ENCODE data around the gene CDKN2AIPNL. TPM values are rescaled to one million over a fixed set of nuclear protein-coding genes. Genes with fewer than 3 reads are reported as not detected.
"Not testable (repeated sequence)": the region's sequence is repeated elsewhere in the genome, so short reads cannot be mapped to it uniquely, and the experiment has no call there.

Gene CDKN2AIPNL
- total RNA-seq, 1 donor from 2014 or later: 32.0 TPM

DNA sequence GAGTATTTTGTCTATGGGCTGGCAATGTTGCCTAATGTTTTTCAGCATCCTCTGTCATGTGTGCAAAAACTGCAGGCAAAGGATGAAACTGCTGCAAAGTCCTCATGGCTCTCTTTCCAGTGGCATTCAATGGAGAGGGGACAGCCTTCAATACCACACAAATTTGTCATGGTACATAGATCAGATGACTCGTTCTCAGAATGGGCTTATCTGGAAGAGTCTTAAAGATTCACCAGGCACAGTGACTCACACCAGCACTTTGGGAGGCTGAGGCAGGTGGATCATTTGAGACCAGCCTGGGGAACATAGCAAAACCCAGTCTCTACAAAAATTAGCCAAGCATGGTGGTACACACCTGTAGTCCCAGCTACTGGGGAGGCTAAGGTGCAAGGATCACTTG lies 5.3 kb downstream of the CDKN2AIPNL start:
- peaks cover 21% of the 10 kb centered on the region for H3K4me1 Mint-ChIP-seq
- no peak overlapping the region for H3K4me3 Mint-ChIP-seq
- no peaks in the 10 kb centered on the region for H3K27me3 Mint-ChIP-seq
- intact Hi-C loops (cut with micrococcal nuclease): no loop called here
- peaks cover 15% of the 10 kb centered on the region for H3K36me3 Mint-ChIP-seq (ENCODE audit: low read depth)
- H3K27ac Mint-ChIP-seq: peak overlapping the region; percentile 25
- H3K9me3 Mint-ChIP-seq: no peaks in the 10 kb centered on the region
- DNase-seq: no peak

DNA sequence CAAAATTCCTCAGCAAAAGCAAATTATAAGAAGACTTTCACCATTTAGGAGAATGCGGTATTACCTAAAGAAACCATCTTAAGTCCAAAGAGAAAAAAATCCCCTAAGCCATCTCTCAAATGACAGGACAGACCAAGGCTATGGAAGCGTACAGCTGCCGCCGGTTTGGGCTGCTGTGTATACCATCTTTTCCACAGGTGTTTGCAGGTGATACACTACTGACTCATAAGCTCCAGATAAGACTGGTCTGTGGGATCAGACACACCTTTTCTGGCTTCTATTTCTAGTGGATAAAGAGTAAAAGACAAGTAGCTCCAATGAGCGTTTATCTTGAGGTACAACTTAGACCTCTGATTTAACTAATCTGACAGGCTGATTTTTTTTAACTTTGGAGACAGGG lies 7.7 kb downstream of the CDKN2AIPNL start:
- H3K27ac Mint-ChIP-seq: no peak overlapping the region
- no peaks in the 10 kb centered on the region for H3K9me3 Mint-ChIP-seq
- peaks cover 6% of the 10 kb centered on the region for H3K4me1 Mint-ChIP-seq
- intact Hi-C loops (cut with micrococcal nuclease): no loop called here
- peaks cover 18% of the 10 kb centered on the region for H3K36me3 Mint-ChIP-seq (ENCODE audit: low read depth)
- DNase-seq: no peak
- H3K4me3 Mint-ChIP-seq: no peak overlapping the region
- no peaks in the 10 kb centered on the region for H3K27me3 Mint-ChIP-seq

DNA sequence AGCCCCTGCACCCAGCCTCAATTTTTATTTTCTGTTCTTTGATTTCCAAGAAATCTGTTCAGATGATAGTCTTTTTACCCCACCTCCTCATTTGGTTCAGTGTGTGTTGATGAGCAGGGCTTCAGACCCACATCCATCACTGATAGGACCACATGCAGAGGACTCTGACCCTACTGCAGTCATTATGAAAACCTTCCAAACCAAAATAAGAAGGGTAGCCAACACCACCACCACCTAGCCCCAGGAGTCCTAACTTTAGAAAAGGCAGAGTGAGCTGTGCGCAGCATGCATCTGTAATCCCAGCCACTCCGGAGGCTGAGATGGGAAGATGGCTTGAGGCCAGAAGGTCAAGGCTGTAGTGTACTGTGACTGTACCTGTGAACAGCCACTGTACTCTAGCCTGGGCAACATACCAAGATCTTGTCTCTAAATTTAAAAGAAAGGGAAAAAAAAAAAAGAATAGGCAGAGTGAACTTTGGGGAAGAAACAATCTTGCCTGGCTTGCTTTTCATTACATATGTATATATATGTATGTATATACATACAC lies 13.0 kb downstream of the CDKN2AIPNL start:
- intact Hi-C loops (cut with micrococcal nuclease): no loop called here
- peaks cover 2% of the 10 kb centered on the region for H3K4me1 Mint-ChIP-seq
- peaks cover 41% of the 10 kb centered on the region for H3K36me3 Mint-ChIP-seq (ENCODE audit: low read depth)
- no peak overlapping the region for H3K4me3 Mint-ChIP-seq
- no peaks in the 10 kb centered on the region for H3K27me3 Mint-ChIP-seq
- no peak for DNase-seq
- no peaks in the 10 kb centered on the region for H3K9me3 Mint-ChIP-seq
- peak overlapping the region; percentile 13 for H3K27ac Mint-ChIP-seq

DNA sequence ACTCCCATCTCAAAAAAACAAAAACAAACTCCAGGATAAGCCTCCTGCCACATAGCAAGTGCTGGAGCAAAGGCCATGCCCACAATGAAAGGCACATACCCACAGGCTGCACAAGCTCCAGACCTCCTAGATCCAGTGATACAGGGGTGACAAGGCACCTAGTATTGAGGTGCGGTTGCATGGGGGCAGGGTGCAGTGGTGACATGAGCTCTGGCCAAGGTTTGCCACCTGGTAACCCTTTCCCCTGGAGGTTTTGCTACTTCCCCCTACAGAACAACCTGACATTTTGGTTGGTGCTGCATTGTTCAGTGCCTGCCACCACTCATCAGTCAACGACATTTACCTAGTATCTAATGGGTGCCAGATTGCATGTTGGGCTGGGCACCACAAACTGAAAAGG lies 14.5 kb downstream of the CDKN2AIPNL start:
- no peak overlapping the region for H3K4me3 Mint-ChIP-seq
- H3K9me3 Mint-ChIP-seq: no peaks in the 10 kb centered on the region
- H3K36me3 Mint-ChIP-seq (ENCODE audit: low read depth): peaks cover 50% of the 10 kb centered on the region
- intact Hi-C loops (cut with micrococcal nuclease): no loop called here
- no peak overlapping the region for H3K27ac Mint-ChIP-seq
- no peaks in the 10 kb centered on the region for H3K27me3 Mint-ChIP-seq
- H3K4me1 Mint-ChIP-seq: peaks cover 2% of the 10 kb centered on the region
- DNase-seq: no peak

DNA sequence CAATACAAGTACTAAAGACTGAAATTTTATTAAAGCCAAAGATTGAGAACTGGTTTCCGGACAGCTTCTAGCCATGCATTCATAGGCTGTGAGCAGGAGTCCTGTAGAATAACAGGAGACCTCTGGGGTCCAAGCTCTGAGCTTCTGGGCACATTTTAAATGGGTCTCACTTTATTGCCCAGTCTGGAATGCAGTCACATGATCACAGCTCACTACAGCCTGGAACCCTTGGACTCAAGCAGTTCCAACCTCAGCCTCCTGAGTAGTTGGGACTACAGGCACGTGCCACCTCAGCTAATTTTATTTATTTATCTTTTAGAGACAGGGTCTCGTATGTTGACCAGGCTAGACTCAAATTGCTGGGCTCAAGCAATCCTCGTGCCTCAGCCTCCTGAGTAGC lies 15.4 kb downstream of the CDKN2AIPNL start:
- Mint-ChIP-seq H3K4me3 (no peak overlapping the region), H3K36me3 (ENCODE audit: low read depth) (peaks cover 51% of the 10 kb centered on the region), H3K27ac (no peak overlapping the region), H3K27me3 (no peaks in the 10 kb centered on the region), H3K4me1 (peaks cover 2% of the 10 kb centered on the region), H3K9me3 (no peaks in the 10 kb centered on the region)
- intact Hi-C loops (cut with micrococcal nuclease): no loop called here
- DNase-seq: no peak

DNA sequence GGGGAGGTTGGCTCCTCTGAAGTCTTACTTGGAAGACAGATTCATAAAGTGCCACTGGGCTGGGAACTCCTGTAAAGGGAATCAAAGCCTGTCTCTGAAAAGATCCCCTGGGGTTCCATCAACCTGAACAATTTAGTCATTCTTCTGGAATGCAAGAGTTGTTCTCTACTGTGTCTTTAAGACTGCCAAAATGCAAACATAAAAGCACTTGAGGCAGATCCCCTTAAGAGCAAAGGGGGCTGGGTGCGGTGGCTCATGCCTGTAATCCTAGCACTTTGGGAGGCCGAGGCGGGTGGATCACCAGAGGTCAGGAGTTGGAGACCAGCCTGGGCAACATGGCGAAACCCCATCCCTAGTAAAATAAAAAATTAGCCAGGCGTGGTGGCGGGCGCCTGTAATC lies 16.7 kb downstream of the CDKN2AIPNL start:
- DNase-seq: no peak
- intact Hi-C loops (cut with micrococcal nuclease): no loop called here
- Mint-ChIP-seq H3K27me3 (no peaks in the 10 kb centered on the region), H3K36me3 (ENCODE audit: low read depth) (peaks cover 59% of the 10 kb centered on the region), H3K4me3 (no peak overlapping the region), H3K9me3 (no peaks in the 10 kb centered on the region), H3K27ac (no peak overlapping the region), H3K4me1 (peaks cover 2% of the 10 kb centered on the region)

DNA sequence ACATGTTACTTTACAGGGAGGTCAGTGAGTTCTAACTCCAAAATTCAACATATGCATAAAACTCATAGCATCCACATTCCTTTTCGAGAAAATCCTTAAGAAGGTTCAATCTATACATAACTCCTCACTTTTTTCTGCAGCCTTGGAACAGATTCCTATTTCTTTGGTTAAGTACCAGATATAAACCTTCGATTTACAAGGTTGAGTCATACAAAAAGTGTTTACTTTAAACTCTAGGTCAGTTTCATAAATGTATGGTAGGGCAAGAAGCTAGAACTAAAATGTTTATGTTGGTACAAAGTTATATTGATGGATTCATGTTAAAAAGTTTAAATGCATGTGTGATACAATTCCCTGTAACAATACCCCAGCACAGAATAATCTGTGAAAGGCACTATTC lies 19.4 kb downstream of the CDKN2AIPNL start:
- Mint-ChIP-seq H3K9me3 (no peaks in the 10 kb centered on the region), H3K4me3 (no peak overlapping the region), H3K27ac (no peak overlapping the region), H3K27me3 (no peaks in the 10 kb centered on the region), H3K36me3 (ENCODE audit: low read depth) (peaks cover 62% of the 10 kb centered on the region), H3K4me1 (peaks cover 2% of the 10 kb centered on the region)
- DNase-seq: no peak
- intact Hi-C loops (cut with micrococcal nuclease): no loop called here

DNA sequence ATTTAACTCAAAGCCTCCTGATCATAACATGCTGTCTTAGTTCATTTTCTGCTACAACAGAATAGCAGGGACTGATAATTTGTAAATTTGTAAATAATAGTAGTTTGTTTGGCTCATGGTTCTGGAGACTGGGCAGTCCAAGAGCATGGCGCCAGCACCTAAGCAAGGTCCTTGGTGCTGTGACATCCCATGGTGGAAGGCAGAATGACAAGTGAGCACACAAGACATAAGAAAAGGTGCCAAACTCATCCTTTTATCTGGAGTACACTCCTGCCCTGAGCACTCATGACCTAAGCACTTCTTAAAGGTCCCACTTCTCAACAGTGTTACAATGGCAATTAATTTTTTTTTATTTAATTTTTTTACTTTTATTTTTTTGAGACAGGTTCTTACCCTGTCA lies 24.2 kb downstream of the CDKN2AIPNL start:
- Mint-ChIP-seq H3K36me3 (ENCODE audit: low read depth) (peaks cover 60% of the 10 kb centered on the region), H3K27me3 (no peaks in the 10 kb centered on the region), H3K27ac (no peak overlapping the region)

DNA sequence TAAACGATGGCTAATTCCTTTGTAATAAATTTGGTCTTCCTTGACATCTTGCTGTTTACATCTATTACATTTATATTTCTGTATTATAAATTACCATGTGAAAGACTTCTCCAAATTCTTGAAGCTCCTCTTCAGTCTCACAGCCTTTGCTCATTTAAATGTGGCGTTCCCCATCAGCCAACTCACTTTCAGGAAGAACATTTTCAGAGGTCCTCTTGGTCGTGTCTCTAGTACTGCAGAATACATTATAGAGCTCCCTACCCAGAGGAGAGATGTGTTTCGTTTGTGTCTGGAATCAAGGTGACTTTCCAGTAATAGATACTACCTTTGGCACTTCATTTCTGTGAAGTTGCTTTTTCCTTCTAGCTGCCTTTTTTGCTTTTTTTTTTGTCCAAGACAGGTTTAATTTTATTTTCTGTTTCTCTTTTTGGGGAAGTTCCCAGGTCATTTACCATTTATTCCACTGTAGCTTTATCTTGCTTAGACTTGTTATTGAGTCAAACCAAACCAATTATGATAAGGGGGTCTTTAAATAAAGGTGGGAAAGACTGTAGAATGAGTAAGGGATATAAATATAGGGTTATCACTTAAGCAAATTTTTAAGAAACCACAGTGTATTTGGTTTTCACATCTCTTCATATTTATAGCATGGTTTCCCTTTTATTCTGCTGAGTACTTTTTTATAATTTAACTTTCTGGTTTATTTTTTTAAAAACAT lies 27.5 kb downstream of the CDKN2AIPNL start:
- Mint-ChIP-seq H3K4me1 (peaks cover 21% of the 10 kb centered on the region), H3K27ac (peak overlapping the region; percentile 85), H3K27me3 (no peaks in the 10 kb centered on the region), H3K36me3 (ENCODE audit: low read depth) (peaks cover 57% of the 10 kb centered on the region), H3K4me3 (peak overlapping the region; percentile 52), H3K9me3 (no peaks in the 10 kb centered on the region)
- intact Hi-C loops (cut with micrococcal nuclease): no loop called here
- DNase-seq: no peak

More for the DNA sequence above, 24.2 kb downstream of the CDKN2AIPNL start:
- no peaks in the 10 kb centered on the region for H3K9me3 Mint-ChIP-seq
- H3K4me1 Mint-ChIP-seq: peaks cover 10% of the 10 kb centered on the region
- DNase-seq: no peak
- no peak overlapping the region for H3K4me3 Mint-ChIP-seq
- intact Hi-C loops (cut with micrococcal nuclease): no loop called here

DNA sequence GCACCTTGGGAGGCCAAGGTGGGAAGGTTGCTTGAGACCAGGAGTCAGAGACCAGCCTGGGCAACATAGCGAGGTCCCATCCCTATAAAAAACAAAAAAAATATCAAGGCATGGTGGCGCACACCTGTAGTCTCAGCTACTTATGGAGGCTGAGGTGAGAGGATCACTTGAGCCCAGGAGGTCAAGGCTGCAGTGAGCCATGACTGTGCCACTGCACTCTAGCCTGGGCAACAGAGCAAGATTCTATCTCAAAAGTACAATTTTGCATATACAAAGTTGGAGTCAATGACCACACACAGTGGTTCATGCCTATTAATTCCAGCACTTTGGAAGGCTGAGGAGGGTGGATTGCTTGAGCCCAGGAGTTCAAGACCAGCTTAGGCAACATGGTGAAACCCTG lies 29.5 kb downstream of the CDKN2AIPNL start:
- peaks cover 25% of the 10 kb centered on the region for H3K4me1 Mint-ChIP-seq
- H3K9me3 Mint-ChIP-seq; DNase-seq; H3K27me3 Mint-ChIP-seq; H3K27ac Mint-ChIP-seq; H3K4me3 Mint-ChIP-seq; intact Hi-C loops (cut with micrococcal nuclease): not testable (repeated sequence)
- H3K36me3 Mint-ChIP-seq (ENCODE audit: low read depth): peaks cover 55% of the 10 kb centered on the region

DNA sequence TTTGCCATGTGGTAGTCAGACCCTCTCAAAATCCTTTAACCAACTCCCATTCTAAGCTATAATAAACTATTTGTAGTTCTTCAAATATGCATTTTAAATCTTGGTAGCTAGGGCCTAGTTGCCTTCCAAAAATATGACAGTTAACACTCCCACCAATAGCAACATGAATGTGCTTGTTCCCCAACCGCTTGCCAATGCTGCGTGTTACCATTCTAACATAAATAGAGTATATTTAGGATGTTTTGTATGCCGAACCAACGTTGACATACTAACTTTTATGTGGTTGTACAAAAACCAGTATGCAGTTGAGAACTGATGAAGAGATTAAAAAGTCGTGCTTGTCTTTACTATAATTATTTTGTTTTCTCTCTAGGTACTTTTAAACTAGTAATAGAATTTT lies 31.3 kb downstream of the CDKN2AIPNL start:
- peak overlapping the region; percentile 26 for H3K4me3 Mint-ChIP-seq
- intact Hi-C loops (cut with micrococcal nuclease): no loop called here
- H3K36me3 Mint-ChIP-seq (ENCODE audit: low read depth): peaks cover 62% of the 10 kb centered on the region
- H3K27me3 Mint-ChIP-seq: no peaks in the 10 kb centered on the region
- DNase-seq: no peak
- peaks cover 27% of the 10 kb centered on the region for H3K4me1 Mint-ChIP-seq
- no peaks in the 10 kb centered on the region for H3K9me3 Mint-ChIP-seq
- H3K27ac Mint-ChIP-seq: peak overlapping the region; percentile 15

DNA sequence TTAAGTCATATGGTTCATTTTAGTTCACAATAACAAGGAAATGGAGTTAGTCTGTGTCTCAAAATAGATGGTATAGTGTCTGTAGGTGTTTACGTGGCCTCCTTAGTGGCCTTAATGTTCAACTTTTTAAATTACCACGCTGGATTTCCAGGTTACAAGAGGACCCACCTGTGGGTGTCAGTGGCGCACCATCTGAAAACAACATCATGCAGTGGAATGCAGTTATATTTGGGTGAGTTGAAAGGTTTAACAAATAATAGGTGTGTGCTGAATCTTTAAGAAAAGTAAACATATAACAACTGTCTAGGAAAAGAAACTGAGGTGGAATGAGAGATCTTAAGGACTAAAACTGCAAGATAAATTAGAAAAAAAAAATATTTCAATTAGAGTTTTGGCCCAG lies 37.4 kb downstream of the CDKN2AIPNL start:
- H3K4me1 Mint-ChIP-seq: peaks cover 37% of the 10 kb centered on the region
- intact Hi-C loops (cut with micrococcal nuclease): loop anchor here (5.0 to 10.0 kb wide), 5 partner anchors 168 to 1322 kb away; partner anchors contain the start of genes HSPA4, SKP1 and TXNDC15
- DNase-seq: peak; percentile 67
- no peaks in the 10 kb centered on the region for H3K9me3 Mint-ChIP-seq
- peaks cover 50% of the 10 kb centered on the region for H3K36me3 Mint-ChIP-seq (ENCODE audit: low read depth)
- H3K27me3 Mint-ChIP-seq: peaks cover 3% of the 10 kb centered on the region
- H3K27ac Mint-ChIP-seq: no peak overlapping the region
- no peak overlapping the region for H3K4me3 Mint-ChIP-seq

DNA sequence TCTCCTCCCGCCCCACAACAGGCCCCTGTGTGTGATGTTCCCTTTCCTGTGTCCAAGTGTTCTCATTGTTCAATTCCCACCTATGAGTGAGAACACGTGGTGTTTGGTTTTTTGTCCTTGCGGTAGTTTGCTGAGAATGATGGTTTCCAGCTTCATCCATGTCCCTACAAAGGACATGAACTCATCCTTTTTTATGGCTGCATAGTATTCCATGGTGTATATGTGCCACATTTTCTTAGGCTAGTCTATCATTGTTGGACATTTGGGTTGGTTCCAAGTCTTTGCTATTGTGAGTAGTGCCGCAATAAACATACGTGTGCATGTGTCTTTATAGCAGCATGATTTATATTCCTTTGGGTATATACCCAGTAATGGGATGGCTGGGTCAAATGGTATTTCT lies 38.0 kb downstream of the CDKN2AIPNL start:
- Mint-ChIP-seq H3K4me3 (peak overlapping the region; percentile 93), H3K36me3 (ENCODE audit: low read depth) (peaks cover 44% of the 10 kb centered on the region), H3K4me1 (peaks cover 34% of the 10 kb centered on the region)
- H3K9me3 Mint-ChIP-seq, DNase-seq, H3K27me3 Mint-ChIP-seq, H3K27ac Mint-ChIP-seq: not testable (repeated sequence)
- intact Hi-C loops (cut with micrococcal nuclease): loop anchor here (5.0 to 10.0 kb wide), 5 partner anchors 169 to 1321 kb away; partner anchors contain the start of genes HSPA4, SKP1 and TXNDC15

DNA sequence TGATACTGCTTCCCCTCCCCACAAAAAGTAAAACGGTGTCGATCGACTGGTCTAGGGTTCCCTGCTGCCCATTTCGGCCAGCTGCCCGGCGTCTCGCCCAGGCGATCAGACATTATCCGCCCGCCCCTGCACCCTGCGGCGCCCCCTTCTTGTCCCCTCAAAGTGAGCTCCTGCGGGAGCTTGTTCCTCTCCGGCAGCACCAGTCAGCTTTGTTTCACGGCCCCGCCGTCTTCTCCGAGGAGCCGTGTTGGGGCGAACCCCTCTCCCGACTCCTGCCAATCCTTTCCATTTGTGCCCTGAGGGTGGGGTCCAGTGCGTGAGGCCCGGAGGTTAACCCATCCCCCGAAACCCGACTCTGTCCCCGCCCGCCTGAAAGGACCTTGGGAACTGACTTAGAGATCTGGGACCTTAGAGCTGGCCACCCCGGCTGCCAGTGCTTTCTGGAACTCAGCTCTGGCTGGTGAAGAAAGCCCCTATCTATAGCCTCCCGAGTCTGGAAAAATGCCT lies 39.8 kb downstream of the CDKN2AIPNL start:
- Mint-ChIP-seq H3K4me3 (peak overlapping the region; percentile 93), H3K27ac (peak overlapping the region; percentile 93), H3K27me3 (peaks cover 3% of the 10 kb centered on the region), H3K4me1 (peaks cover 39% of the 10 kb centered on the region), H3K36me3 (ENCODE audit: low read depth) (peaks cover 42% of the 10 kb centered on the region), H3K9me3 (peaks cover 12% of the 10 kb centered on the region)
- intact Hi-C loops (cut with micrococcal nuclease): loop anchor here (1.0 to 10.0 kb wide), 9 partner anchors 39 to 1320 kb away; partner anchors contain the start of genes CDKN2AIPNL, HSPA4, JADE2 and PPP2CA
- DNase-seq: peak; percentile 84

All from activated CD4-positive, alpha-beta T cell treated with anti-CD3 and anti-CD28 coated beads, Interleukin-2, amount 10 ng/mL, durations not matched to agents 24 days and 14 days (primary cell).